Heart left ventricle (tissue), 13 donors: Measurements from ENCODE around the gene EYS.

Experiments
- CTCF ChIP-seq, 12 donors: fragments of 200-600 bp; sonication (generic) in 4 of 12; IDR thresholded peaks; one replicate each; pipeline versions ENCODE4 v1.5.0 to v1.8.0; 2018 to 2022; ENCODE audit warnings: antibody characterized with exemption in 12 of 12, mild to moderate bottlenecking in 5 of 12
- POLR2A ChIP-seq, 2 donors: fragments of 450-650 bp; IDR thresholded peaks; one replicate each; pipeline ENCODE4 v1.6.1; 2017; ENCODE audit warnings: antibody characterized with exemption in 2 of 2, mild to moderate bottlenecking in 2 of 2, moderate library complexity in 2 of 2
- donor health status: ischemic (EF 13 %, LVEDD 7.1; RV severe dilation, severe dysfunction).
- donor health status: DM: no; HTN: yes; CAD: no.
- donor health status: DM: no; HTN: no; CAD: no.
- donor health status: ischemic (EF 25% LVEDD 6.9; RV normal size, moderate dysfunction).
- donor health status: ischemic (EF 25% LVEDD 5.7; RV mildly dilated, moderate dysfunction).
- donor health status: ischemic (EF 35%, LVEDD 5.7; RV mildly dilated, moderate dysfunction).
- donor health status: nonischemic (EF 11% LVEDD 7.7; RV severe dilation, severe dysfunction).
- donor health status: DM: yes; HTN: yes; CAD: no.
- donor health status: PGD.
- donor health status: ischemic (EF 29% LVEDD 5.4; RV normal size, mild dysfunction).
- donor health status: nonischemic (EF 23%, LVEDD 6.1; RV moderate dilation, normal function).

DNA sequence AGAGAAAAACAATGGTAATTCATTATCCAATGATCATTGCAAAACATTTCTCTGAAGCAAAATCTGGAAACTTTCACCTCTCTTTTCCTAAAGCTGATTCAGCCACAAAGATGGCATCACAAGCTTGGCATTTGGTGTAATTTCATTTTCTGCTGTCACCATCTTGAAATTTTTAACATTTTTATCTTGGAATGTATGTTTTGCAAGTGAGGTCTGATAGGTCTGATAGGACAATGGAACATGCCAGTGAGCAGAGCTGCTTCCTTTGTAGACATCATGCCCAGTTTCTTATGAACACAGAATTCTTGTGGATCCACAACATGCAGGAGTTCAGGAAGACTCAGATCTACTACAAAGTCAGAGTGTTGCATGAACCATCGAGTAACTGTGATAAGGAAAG is 969.6 kb downstream of the EYS start:
- no peak for TF ChIP-seq CTCF (IDR thresholded peaks at IDR 0.05)
- no peak for TF ChIP-seq POLR2A (IDR thresholded peaks at IDR 0.05)
